Tibial artery (tissue), 4 donors: ENCODE results near the gene KL.

Source experiments
- DNase-seq, 2 donors: peaks; one replicate each; pipeline ENCODE4 v3.0.0-alpha.2; 2019
- H3K27ac ChIP-seq, 2 donors: fragments of 200-600 bp; sonication (generic) in 1 of 2; 1 replicate in 1 of 2; 2 replicates in 1 of 2; pipeline ENCODE4 v1.5.1; 2018 to 2019; ENCODE audit warnings: mild to moderate bottlenecking in 1 of 2
- H3K27me3 ChIP-seq, 2 donors: fragments of 200-600 bp; sonication (generic) in 1 of 2; one replicate each; pipeline versions ENCODE4 v1.5.1 to v1.6.0; 2016 to 2019
- H3K36me3 ChIP-seq, 3 donors: fragments of 200-600 bp; sonication (generic) in 2 of 3; one replicate each; pipeline ENCODE4 v1.5.1; 2016 to 2019; ENCODE audit warnings: mild to moderate bottlenecking in 2 of 3
- H3K4me1 ChIP-seq, 4 donors: fragments of 200-600 bp; sonication (generic) in 2 of 4; 1 replicate in 3 of 4; 2 replicates in 1 of 4; pipeline ENCODE4 v1.5.1; 2016 to 2019
- H3K4me3 ChIP-seq, 2 donors: fragments of 200-600 bp; sonication (generic) in 1 of 2; 1 replicate in 1 of 2; 2 replicates in 1 of 2; pipeline ENCODE4 v1.5.1; 2018 to 2019; ENCODE audit warnings: mild to moderate bottlenecking in 2 of 2
- H3K9me3 ChIP-seq, 3 donors: fragments of 200-600 bp; sonication (generic) in 1 of 3; one replicate each; pipeline ENCODE4 v1.5.1; 2016 to 2019
- CTCF ChIP-seq, 2 experiments: fragments of 200-600 bp in 1 of 2; fragments of 450-650 bp in 1 of 2; IDR thresholded peaks; one replicate each; pipeline ENCODE4 v1.5.1; 2017 to 2019; ENCODE audit warnings: antibody characterized with exemption in 2 of 2, mild to moderate bottlenecking in 1 of 2, moderate library complexity in 1 of 2
- intact Hi-C: fragments of 100-400 bp; cut with DNase I; formaldehyde crosslinking; loops from one replicate; pipeline ENCODE4 v1.15.0; 2023; ENCODE audit warnings: low total_unique reads

Gene KL

DNA sequence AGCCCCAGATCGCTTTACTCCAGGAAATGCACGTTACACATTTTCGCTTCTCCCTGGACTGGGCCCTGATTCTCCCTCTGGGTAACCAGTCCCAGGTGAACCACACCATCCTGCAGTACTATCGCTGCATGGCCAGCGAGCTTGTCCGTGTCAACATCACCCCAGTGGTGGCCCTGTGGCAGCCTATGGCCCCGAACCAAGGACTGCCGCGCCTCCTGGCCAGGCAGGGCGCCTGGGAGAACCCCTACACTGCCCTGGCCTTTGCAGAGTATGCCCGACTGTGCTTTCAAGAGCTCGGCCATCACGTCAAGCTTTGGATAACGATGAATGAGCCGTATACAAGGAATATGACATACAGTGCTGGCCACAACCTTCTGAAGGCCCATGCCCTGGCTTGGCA lies 44.6 kb downstream of the KL start:
- DNase-seq: no peak
- Histone ChIP-seq H3K9me3 (no peaks in the 10 kb centered on the region), H3K27ac (no peak overlapping the region), H3K36me3 (no peaks in the 10 kb centered on the region), H3K27me3 (no peaks in the 10 kb centered on the region), H3K4me3 (no peak overlapping the region), H3K4me1 (no peaks in the 10 kb centered on the region)
- intact Hi-C loops: no loop called here
- TF ChIP-seq CTCF (IDR thresholded peaks at IDR 0.05): no peak

GRCh38 chr13:33066329-33066728 lies 50.1 kb downstream of the KL start:
- Histone ChIP-seq H3K4me1 (no peaks in the 10 kb centered on the region), H3K27ac (no peak overlapping the region), H3K9me3 (no peaks in the 10 kb centered on the region), H3K36me3 (no peaks in the 10 kb centered on the region), H3K27me3 (no peaks in the 10 kb centered on the region), H3K4me3 (no peak overlapping the region)
- no peak for DNase-seq
- intact Hi-C loops: no loop called here
- no peak for TF ChIP-seq CTCF (IDR thresholded peaks at IDR 0.05)

DNA sequence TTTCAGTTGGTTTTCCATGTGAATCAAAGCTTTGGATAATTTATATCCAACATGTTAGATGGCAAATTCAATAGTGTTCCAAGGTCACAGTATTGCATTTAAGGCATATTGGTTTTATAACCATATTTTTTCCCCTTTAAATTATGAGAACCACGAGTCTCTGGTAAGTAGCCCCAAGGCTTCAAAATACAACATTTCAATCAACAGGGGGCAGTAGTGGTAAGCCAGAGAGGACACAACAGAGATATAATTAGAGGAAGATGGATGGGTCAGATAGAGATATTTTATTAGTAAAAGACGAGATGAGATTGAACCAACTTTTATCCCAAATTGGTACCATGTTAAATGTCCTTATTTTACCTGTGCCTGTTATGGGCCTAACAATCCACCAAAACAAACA lies 53.1 kb downstream of the KL start:
- TF ChIP-seq CTCF (IDR thresholded peaks at IDR 0.05): no peak
- no peaks in the 10 kb centered on the region for H3K9me3 ChIP-seq
- no peaks in the 10 kb centered on the region for H3K27me3 ChIP-seq
- intact Hi-C loops: no loop called here
- H3K36me3 ChIP-seq: no peaks in the 10 kb centered on the region
- DNase-seq: no peak
- no peaks in the 10 kb centered on the region for H3K4me1 ChIP-seq
- H3K27ac ChIP-seq: no peak overlapping the region
- H3K4me3 ChIP-seq: no peak overlapping the region

DNA sequence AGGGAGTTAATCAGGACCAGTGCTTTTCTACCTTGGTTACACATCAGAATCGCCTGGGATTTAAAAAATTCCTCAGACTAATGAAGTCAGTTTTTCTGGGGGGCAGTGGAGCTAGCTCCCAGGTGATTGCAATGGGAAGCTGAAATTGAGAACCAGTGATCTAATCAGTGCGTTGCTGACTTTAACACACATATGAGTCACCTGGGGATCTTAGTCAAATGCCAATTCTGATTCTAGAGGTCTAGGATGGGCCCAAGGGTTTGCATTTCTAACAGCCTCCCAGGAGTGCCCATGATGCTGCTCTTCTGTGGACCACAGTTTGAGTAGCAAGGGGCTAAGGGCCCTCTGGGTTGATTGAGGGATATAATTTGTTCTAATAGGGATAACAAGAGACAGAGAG lies 54.5 kb downstream of the KL start:
- no peak for TF ChIP-seq CTCF (IDR thresholded peaks at IDR 0.05)
- H3K36me3 ChIP-seq: no peaks in the 10 kb centered on the region
- intact Hi-C loops: no loop called here
- no peaks in the 10 kb centered on the region for H3K4me1 ChIP-seq
- DNase-seq: no peak
- no peak overlapping the region for H3K4me3 ChIP-seq
- no peaks in the 10 kb centered on the region for H3K9me3 ChIP-seq
- H3K27me3 ChIP-seq: no peaks in the 10 kb centered on the region
- no peak overlapping the region for H3K27ac ChIP-seq

DNA sequence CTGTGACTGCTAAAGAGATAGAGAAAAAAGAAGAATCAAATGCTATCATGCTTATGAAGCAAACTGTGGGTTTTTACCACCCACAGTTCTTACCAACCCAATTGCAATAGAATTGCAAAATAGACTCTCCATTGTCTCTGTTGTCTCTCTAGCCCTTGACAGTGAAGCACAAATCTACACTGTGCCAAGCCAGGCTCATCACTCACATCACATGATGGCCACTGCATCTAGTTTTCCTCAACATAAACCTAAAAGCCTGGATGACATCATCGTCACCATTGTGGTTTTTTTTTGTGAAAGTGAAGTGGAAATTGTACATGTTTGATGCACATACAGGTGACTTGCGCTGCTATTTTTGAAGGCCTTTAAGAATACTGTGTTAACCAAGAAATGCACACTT lies 56.1 kb downstream of the KL start:
- TF ChIP-seq CTCF (IDR thresholded peaks at IDR 0.05): no peak
- intact Hi-C loops: no loop called here
- Histone ChIP-seq H3K36me3 (no peaks in the 10 kb centered on the region), H3K27me3 (no peaks in the 10 kb centered on the region), H3K27ac (no peak overlapping the region), H3K9me3 (no peaks in the 10 kb centered on the region), H3K4me1 (no peaks in the 10 kb centered on the region), H3K4me3 (no peak overlapping the region)
- no peak for DNase-seq

DNA sequence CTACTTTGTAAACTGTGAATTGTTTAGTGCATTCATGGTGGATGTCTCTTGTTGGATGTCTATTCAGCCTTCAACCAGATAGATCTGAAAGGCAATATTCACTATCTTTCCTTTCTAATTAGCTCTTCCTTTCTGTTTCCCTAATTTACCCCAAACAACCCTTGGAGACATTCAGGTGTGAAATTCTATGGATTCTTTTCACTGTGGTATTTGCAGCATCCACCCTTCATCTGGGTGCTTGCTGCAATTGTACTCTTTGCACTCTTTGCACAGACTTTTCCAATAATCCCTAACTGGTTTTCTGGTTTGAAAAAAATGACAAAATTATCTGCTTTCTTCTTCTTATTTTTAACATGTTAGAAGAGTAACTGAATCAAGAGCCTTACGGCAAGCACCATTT lies 56.5 kb downstream of the KL start:
- intact Hi-C loops: no loop called here
- Histone ChIP-seq H3K4me1 (no peaks in the 10 kb centered on the region), H3K27ac (no peak overlapping the region), H3K4me3 (no peak overlapping the region), H3K27me3 (no peaks in the 10 kb centered on the region), H3K9me3 (no peaks in the 10 kb centered on the region), H3K36me3 (no peaks in the 10 kb centered on the region)
- no peak for TF ChIP-seq CTCF (IDR thresholded peaks at IDR 0.05)
- DNase-seq: no peak
